HEK293T (cell line): ENCODE data around the gene UQCRC1.

Experiments used
- BHLHE40 ChIP-seq: fragments of 450-650 bp; IDR thresholded peaks from 2 replicates; pipeline ENCODE4 v1.6.1; 2016; ENCODE audit warnings: mild to moderate bottlenecking, moderate library complexity, borderline replicate concordance
- FOXA1 ChIP-seq: fragments of 450-650 bp; IDR thresholded peaks from 2 replicates; pipeline ENCODE4 v1.6.1; 2016; ENCODE audit warnings: mild to moderate bottlenecking
- FOXK2 ChIP-seq: fragments of 450-650 bp; IDR thresholded peaks from 2 replicates; pipeline ENCODE4 v1.6.1; 2016; ENCODE audit warnings: mild to moderate bottlenecking
- FOXM1 ChIP-seq: fragments of 450-650 bp; IDR thresholded peaks from 2 replicates; pipeline ENCODE4 v1.6.1; 2017; ENCODE audit warnings: mild to moderate bottlenecking, borderline replicate concordance
- SP1 ChIP-seq: fragments of 450-650 bp; IDR thresholded peaks from 2 replicates; pipeline ENCODE4 v1.6.1; 2017
- TARDBP ChIP-seq: fragments of 450-650 bp; IDR thresholded peaks from 2 replicates; pipeline ENCODE4 v1.6.1; 2016

DNA sequence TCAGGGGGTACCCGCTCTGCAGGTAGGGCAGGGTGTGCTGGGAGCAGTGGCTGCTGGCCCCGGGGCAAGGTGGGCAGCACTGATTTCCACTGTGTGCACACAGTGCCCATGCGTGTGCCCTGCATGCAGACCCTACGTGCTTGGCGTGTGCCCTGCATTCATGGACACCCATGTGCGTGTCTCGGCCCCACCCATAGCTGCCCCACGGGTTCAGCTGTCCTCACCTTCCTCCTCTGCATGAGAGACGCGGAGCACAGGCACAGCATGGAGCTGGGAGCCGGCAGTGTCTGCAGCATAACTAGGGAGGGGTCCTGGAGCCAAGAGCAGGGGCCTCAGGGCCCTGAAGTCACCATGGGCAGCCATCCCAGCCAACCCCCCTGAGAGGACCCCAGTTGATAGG, 44.3 kb downstream of the UQCRC1 start:
- TF ChIP-seq TARDBP: no peak
- TF ChIP-seq FOXA1: no peak
- TF ChIP-seq FOXM1: no peak
- TF ChIP-seq SP1: no peak
- TF ChIP-seq BHLHE40: no peak
- no peak for TF ChIP-seq FOXK2
